ENCODE data around the gene RAB40C.

DNA sequence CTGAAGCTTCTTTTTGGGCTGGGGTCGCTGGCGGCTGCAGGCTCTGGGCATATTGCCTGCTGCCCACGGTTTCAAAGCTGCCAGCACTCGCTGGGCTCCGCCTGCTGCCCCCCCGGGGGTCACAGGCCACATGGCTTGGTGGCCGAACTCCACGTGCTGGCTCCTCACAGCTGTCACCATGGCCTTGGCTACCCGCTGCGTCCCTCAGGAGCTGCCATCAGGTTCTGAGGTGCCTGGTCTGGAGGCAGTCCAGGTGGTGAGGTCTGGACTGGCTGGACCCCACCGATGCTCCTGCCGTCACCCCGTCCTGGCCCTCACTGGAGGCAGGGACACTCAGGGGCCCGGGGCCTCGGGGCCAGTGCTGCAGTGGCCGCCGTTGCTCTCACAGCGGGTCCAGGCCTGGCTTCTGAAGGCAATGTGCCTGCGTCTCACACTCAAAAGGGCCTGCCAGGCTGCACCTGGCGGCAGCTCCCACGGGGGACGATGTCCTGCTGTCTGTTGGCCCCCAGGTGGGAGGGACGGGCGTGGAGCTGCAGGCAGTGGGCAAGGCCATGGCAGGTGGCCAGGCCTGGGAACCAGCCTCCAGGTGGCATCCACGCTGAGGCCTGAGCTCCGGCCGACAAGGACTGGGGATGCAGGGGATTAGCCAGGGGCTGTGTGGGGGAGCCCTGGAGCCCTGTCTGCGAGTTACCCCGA is 49.1 kb upstream of the RAB40C start:
- TF ChIP-seq, protein P1, sequence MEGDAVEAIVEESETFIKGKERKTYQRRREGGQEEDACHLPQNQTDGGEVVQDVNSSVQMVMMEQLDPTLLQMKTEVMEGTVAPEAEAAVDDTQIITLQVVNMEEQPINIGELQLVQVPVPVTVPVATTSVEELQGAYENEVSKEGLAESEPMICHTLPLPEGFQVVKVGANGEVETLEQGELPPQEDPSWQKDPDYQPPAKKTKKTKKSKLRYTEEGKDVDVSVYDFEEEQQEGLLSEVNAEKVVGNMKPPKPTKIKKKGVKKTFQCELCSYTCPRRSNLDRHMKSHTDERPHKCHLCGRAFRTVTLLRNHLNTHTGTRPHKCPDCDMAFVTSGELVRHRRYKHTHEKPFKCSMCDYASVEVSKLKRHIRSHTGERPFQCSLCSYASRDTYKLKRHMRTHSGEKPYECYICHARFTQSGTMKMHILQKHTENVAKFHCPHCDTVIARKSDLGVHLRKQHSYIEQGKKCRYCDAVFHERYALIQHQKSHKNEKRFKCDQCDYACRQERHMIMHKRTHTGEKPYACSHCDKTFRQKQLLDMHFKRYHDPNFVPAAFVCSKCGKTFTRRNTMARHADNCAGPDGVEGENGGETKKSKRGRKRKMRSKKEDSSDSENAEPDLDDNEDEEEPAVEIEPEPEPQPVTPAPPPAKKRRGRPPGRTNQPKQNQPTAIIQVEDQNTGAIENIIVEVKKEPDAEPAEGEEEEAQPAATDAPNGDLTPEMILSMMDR (IDR thresholded peaks at IDR 0.05; ENCODE audit: low read depth, low read length): no peak
- TF ChIP-seq EZH2phosphoT487 (IDR thresholded peaks at IDR 0.05; ENCODE audit: low read depth): no peak
